Activated T-cell treated with anti-CD3 and anti-CD28 coated beads, Interleukin-2, amount 50 U/mL, for 4 hours (primary cell): Measurements from ENCODE around the gene AMPD1. TPM values are rescaled to one million over a fixed set of nuclear protein-coding genes. Genes with fewer than 3 reads are reported as not detected.

Source experiments
- ATAC-seq, 2 donors: fragments of 200-7000 bp; cut with Tn5 transposase; one replicate each; pipeline ENCODE4 v1.10.0; 2021
- DNase-seq: peaks from one replicate; pipeline ENCODE4 v3.0.0-alpha.2; 2020
- H3K27me3 Mint-ChIP-seq: one replicate; pipeline ENCODE4 v1.8.0; 2021; ENCODE audit warnings: low read depth, mixed read lengths
- H3K36me3 Mint-ChIP-seq: one replicate; pipeline ENCODE4 v1.8.0; 2022; ENCODE audit warnings: mixed read lengths; ENCODE audit not compliant: insufficient read depth
- H3K4me1 Mint-ChIP-seq: one replicate; pipeline ENCODE4 v1.8.0; 2021; ENCODE audit warnings: low read depth, mixed read lengths
- H3K4me3 Mint-ChIP-seq: one replicate; pipeline ENCODE4 v1.8.0; 2021; ENCODE audit warnings: mild to moderate bottlenecking, moderate library complexity, mixed read lengths
- H3K9me3 Mint-ChIP-seq: one replicate; pipeline ENCODE4 v1.8.0; 2021; ENCODE audit warnings: mixed read lengths
- total RNA-seq, 3 donors: library from RNA; stranded (reverse); gene quantifications; one replicate each; pipeline ENCODE4 v1.2.1, GENCODE V29; 2021

AMPD1 gene
- total RNA-seq, 3 donors from 2014 or later, result not detected

DNA sequence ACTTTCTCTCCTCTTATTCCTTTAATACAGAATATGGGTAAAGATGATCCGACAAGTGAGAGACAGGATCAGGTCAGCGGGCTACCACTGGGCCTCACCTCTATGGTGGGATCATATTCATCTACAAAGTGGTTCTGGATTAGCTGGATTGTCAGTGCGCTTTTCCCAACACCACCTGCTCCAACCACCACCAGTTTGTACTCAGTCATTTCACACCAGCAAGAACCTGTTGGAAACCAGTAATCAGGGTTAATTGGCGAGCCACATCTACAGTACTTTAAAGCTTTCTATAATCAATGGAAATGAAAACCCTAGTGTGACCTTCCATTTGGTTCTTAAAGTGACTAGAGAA, 20.6 kb upstream of the AMPD1 start:
- ATAC-seq (no peak), DNase-seq (no peak)
- Mint-ChIP-seq H3K9me3 (no peaks in the 10 kb centered on the region), H3K27me3 (no peaks in the 10 kb centered on the region), H3K4me3 (peak overlapping the region; percentile 96), H3K4me1 (peaks cover 26% of the 10 kb centered on the region), H3K36me3 (peaks cover 47% of the 10 kb centered on the region)

DNA sequence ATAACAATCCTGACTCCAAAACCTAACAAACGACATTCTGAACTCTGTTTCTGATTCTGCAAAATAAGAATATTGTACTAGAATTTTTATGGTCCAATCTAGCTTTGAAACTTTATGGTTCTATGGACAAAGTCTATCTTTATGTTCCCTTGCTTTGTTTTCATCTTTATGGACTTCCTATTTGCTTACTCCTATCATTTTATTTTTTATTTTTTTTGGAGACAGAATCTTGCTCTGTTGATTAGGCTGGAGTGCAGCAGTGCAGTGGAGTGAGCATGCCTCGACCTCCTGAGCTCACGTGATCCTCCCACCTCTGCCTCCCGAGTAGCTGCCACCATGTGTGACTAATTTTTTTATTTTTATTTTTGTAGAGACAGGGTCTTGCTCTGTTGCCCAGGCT, 17.6 kb upstream of the AMPD1 start:
- DNase-seq, result no peak
- Mint-ChIP-seq H3K36me3 (peaks cover 34% of the 10 kb centered on the region), H3K9me3 (no peaks in the 10 kb centered on the region), H3K4me3 (no peak overlapping the region), H3K27me3 (no peaks in the 10 kb centered on the region), H3K4me1 (peaks cover 17% of the 10 kb centered on the region)
- no peak for ATAC-seq

DNA sequence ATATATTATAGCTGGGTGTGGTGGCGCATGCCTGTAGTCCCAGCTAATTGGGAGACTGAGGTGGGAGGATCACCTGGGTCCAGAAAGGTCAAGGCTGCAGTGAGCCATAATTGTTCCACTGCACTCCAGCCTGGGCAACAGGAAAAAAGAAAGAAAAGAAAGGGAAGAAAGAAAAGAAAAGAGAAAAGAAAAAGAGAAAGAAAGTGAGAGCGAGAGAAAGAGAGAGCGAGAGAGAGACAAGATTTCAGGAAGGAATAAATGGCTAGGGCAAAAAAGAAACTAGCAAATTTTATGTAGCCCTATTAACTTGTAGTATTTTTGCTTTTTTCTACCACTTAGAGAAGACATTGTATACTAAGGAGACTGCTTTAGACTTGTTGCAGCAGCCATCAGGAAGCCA, 15.0 kb upstream of the AMPD1 start:
- ATAC-seq (no peak), DNase-seq (no peak)
- Mint-ChIP-seq H3K9me3 (no peaks in the 10 kb centered on the region), H3K4me3 (no peak overlapping the region), H3K27me3 (no peaks in the 10 kb centered on the region), H3K36me3 (peaks cover 33% of the 10 kb centered on the region), H3K4me1 (peaks cover 7% of the 10 kb centered on the region)

DNA sequence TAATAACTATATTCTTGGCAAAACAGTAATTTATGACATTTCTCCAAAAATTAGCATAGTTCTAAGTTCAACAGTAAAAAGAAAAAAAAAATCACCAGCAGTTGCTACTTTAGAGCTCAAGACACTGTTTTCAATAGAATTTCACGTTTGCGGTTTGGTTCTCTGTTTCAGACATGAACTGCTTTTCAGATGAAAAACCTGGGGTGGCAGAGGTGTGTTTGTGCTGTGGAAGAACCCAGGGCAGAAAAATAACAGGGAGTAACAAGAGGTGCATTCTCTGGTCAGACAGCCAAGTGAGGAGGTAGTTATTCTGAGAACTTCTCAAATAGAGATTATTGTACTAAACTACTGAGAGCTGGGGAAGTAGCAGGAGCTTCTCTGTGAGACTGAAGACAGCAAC, 12.3 kb upstream of the AMPD1 start:
- Mint-ChIP-seq H3K27me3 (no peaks in the 10 kb centered on the region), H3K9me3 (no peaks in the 10 kb centered on the region), H3K4me1 (no peaks in the 10 kb centered on the region), H3K36me3 (peaks cover 32% of the 10 kb centered on the region), H3K4me3 (no peak overlapping the region)
- DNase-seq (no peak), ATAC-seq (no peak)

DNA sequence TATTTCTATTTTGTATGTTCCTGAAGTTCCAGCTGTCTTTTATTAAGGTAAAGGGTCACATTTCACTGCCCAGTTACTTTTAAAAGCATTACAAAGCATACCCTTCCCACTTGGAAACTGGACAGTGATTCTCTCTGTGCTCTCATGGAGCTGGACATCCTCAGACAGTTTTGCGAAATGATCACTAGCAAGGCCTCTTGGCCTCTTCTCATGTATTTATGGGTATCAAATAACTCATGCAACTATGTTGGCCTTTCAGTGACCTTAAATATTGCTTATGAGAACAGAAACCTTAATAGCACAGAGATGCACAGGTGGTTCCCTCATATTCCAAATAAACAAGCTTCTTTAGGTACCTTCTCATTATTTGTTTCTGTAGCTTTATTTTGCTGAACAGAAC, 7.9 kb upstream of the AMPD1 start:
- no peak for DNase-seq
- no peak overlapping the region for H3K4me3 Mint-ChIP-seq
- H3K4me1 Mint-ChIP-seq, result no peaks in the 10 kb centered on the region
- H3K9me3 Mint-ChIP-seq, result no peaks in the 10 kb centered on the region
- ATAC-seq, result no peak
- H3K36me3 Mint-ChIP-seq, result peaks cover 13% of the 10 kb centered on the region
- no peaks in the 10 kb centered on the region for H3K27me3 Mint-ChIP-seq

DNA sequence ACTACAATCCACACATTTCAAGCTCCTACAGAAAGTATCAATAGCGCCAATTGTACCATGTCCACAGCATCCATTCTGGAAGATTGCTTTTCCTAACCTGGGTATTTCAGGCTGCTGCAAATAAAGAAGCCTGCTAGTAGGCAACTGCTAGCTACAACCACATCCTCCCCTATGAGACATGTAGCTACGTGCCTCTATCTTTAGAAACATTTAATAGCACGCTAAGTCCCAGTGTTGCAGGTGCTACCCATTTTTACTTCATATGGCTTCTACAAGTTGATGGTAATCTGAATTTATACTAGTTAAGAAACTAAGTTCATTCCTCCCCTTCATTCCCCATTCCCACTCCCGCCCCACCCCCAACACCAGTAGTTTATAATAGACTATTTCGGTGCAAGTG, 7.4 kb upstream of the AMPD1 start:
- Mint-ChIP-seq H3K9me3 (no peaks in the 10 kb centered on the region), H3K27me3 (no peaks in the 10 kb centered on the region), H3K4me3 (no peak overlapping the region), H3K36me3 (peaks cover 11% of the 10 kb centered on the region), H3K4me1 (no peaks in the 10 kb centered on the region)
- ATAC-seq (no peak), DNase-seq (no peak)

DNA sequence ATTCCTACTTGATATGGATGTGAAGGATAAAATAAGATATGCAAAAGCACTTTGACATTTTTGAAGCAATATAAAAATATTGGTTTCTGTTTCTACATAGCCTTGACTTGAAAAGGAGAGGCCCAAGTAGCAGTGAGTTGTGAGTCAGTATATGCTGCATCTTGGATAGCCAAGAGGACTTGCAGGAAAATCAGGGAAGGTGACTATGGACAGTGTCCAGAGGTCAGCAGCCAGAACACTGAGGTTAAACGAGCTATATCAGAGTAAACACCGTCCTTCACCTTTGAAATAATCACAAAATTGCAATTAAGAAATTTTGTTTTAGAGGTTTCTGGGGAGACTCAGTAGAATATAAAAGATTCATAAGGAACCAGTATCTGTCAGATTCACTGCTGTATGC, 6.6 kb upstream of the AMPD1 start:
- DNase-seq, result no peak
- Mint-ChIP-seq H3K4me1 (no peaks in the 10 kb centered on the region), H3K4me3 (no peak overlapping the region)

DNA sequence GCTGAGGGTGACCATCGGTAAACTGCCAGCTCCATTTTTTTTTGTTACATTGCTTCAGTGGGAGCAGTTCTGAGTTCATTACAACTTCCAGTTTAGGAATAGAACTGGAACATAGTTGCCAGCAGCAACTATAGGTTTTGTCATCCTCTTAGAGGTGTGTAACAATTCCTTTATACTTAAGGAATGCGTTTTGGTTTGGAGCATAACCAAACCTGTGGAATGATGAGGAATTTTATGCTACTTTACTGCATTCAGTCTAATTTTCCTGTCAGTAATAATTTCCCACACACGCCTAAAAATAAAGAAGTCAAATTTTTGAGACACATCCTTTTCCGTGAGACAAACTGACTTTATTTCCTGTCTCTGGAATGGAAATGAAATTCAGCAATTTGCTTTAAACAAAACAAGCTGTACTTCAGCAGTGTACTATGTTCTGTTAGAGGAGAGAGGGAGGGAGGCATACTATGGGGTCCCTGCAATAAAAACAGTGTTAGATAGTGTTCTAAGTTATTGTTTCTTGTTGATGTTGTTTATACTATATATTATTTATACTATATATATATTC, 4.8 kb upstream of the AMPD1 start:
- H3K4me1 Mint-ChIP-seq, result no peaks in the 10 kb centered on the region
- peaks cover 7% of the 10 kb centered on the region for H3K27me3 Mint-ChIP-seq
- H3K36me3 Mint-ChIP-seq, result peaks cover 6% of the 10 kb centered on the region
- DNase-seq (no peak), ATAC-seq (no peak)
- H3K9me3 Mint-ChIP-seq, result no peaks in the 10 kb centered on the region
- no peak overlapping the region for H3K4me3 Mint-ChIP-seq

More for the DNA sequence above, 6.6 kb upstream of the AMPD1 start:
- H3K9me3 Mint-ChIP-seq, result no peaks in the 10 kb centered on the region
- peaks cover 7% of the 10 kb centered on the region for H3K36me3 Mint-ChIP-seq
- ATAC-seq, result no peak
- H3K27me3 Mint-ChIP-seq, result peaks cover 5% of the 10 kb centered on the region

DNA sequence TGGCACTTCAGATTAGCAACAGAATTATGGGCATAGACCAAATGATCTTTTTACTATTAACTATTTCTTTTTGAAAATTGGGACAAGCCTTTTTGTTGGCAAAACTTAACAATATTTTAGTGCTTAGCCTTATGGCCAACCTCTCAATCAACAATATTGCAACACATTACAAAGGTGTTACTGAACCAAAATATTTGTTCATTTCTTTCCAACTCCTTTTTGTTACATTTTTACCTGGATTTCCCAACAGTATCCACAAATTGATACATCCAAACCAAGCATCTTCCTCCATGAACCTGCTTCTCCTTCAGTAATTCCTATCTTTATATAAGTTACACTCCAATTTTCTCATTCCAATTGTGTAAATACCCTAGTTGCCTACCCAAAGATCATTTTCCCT, 1.5 kb upstream of the AMPD1 start:
- ATAC-seq (no peak), DNase-seq (no peak)
- no peaks in the 10 kb centered on the region for H3K36me3 Mint-ChIP-seq
- H3K4me1 Mint-ChIP-seq, result no peaks in the 10 kb centered on the region
- H3K4me3 Mint-ChIP-seq, result no peak overlapping the region
- peaks cover 11% of the 10 kb centered on the region for H3K27me3 Mint-ChIP-seq
- H3K9me3 Mint-ChIP-seq, result no peaks in the 10 kb centered on the region

DNA sequence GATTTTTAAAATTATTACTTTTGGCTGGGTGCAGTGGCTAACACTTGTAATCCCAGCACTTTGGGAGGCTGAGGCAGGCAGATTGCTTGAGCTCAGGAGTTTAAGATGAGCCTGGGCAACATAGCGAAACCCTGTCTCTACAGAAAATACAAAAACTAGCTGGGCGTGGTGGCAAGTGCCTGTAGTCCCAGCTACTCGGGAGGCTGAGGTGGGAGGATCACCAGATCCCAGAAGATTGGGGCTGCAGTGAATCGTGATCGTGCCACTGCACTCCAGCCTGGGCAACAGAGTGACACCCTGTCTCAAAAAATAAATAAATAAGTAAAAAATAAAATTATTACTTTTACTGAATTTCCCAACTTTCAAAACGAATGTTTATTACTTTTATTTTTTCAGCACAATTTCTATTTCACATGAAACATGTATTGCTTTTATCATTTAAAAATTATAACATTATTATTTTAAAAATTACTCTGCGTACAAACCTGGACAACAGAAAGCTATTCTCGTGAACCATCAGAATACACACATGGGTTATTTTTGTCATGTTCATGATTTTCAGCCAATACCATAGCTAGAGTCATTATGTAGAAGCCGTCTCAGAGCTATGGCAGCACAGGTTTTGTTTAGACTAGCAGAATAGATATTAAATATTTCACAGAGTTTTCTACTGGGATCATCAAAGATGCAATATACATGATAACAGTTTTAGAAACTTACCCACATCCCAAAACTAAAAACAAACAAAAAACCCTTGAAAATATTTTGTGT, 621 bp downstream of the AMPD1 start:
- Mint-ChIP-seq H3K27me3 (peaks cover 15% of the 10 kb centered on the region), H3K36me3 (no peaks in the 10 kb centered on the region), H3K4me3 (no peak overlapping the region), H3K9me3 (no peaks in the 10 kb centered on the region), H3K4me1 (no peaks in the 10 kb centered on the region)
- ATAC-seq (no peak), DNase-seq (no peak)

DNA sequence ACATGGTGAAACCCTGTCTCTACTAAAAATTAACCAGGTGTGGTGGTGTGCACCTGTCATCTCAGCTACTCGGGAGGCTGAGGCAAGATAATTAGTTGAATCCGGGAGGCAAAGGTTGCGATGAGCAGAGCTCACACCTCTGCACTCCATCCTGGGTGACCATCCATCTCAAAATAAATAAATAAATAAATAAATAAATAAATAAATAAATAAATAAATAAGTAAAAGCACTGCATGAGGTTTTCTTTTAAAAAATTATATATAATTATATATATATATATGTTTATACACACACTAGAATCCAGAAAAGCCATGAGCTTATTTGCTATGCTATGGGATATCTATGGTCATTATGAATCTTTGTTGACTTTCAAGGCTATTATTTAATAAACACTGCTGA, 2.4 kb downstream of the AMPD1 start:
- Mint-ChIP-seq H3K4me1 (no peaks in the 10 kb centered on the region), H3K9me3 (no peaks in the 10 kb centered on the region), H3K36me3 (no peaks in the 10 kb centered on the region), H3K4me3 (no peak overlapping the region), H3K27me3 (peaks cover 23% of the 10 kb centered on the region)
- ATAC-seq, result no peak
- no peak for DNase-seq

DNA sequence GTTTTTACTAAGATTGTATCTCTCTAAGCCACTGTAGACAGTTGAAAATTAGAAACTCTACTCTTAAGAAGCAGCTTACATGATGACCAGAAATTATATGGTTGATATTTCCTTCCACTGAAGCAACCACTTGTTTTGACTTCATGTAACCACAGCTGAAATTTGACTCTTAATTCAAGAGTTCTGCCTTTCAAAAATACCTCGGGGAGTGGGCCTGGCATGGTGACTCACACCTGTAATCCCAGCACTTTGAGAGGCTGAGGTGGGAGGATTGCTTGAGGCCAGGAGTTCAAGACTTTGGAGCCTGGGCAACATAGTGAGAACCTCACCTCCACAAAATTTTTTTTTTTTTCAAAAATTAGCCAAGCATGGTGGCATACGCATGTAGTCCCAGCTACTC, 4.3 kb downstream of the AMPD1 start:
- Mint-ChIP-seq H3K36me3 (no peaks in the 10 kb centered on the region), H3K27me3 (peaks cover 31% of the 10 kb centered on the region), H3K4me3 (no peak overlapping the region), H3K9me3 (no peaks in the 10 kb centered on the region), H3K4me1 (no peaks in the 10 kb centered on the region)
- ATAC-seq (no peak), DNase-seq (no peak)

DNA sequence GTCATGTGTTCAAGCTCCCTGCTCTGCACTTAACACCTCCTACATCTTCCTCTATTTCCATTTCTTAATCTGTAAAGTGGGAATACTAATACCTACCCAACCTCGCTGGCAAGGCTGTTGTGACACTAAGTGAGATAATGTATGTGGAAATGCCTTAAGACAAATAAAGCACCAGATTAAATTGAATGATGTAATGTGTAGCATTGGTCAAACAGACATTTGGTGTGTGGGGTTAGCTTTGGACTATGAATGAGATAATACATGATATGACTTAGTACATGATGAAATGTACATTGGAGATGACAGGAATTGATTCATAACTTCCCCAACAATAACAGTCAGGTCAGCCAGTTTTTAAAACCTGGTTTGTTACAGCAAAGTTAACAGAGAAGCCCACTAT, 5.2 kb downstream of the AMPD1 start:
- Mint-ChIP-seq H3K36me3 (no peaks in the 10 kb centered on the region), H3K9me3 (no peaks in the 10 kb centered on the region), H3K27me3 (peaks cover 36% of the 10 kb centered on the region), H3K4me1 (no peaks in the 10 kb centered on the region), H3K4me3 (no peak overlapping the region)
- no peak for ATAC-seq
- no peak for DNase-seq

DNA sequence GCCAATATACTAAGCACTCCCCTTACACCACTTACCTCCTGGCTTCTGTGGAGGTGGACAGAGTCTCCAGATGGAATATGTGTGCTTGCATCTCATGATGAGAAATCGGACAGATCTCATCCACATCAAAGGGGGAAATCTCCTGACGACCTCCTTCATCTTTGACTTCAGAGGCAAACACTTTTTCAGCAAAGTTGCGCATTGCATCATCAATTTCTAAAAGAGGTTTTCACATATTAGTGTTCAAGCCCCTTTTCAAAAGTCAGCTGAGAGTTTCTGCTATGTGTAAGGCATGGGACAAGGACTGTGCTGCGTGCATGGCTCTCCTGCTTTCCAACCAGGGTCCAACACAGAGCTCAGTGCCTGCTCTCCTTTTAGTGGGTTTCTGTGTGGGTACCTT, 6.8 kb downstream of the AMPD1 start:
- no peaks in the 10 kb centered on the region for H3K36me3 Mint-ChIP-seq
- peaks cover 38% of the 10 kb centered on the region for H3K27me3 Mint-ChIP-seq
- no peaks in the 10 kb centered on the region for H3K9me3 Mint-ChIP-seq
- H3K4me1 Mint-ChIP-seq, result no peaks in the 10 kb centered on the region
- no peak for ATAC-seq
- DNase-seq, result no peak
- no peak overlapping the region for H3K4me3 Mint-ChIP-seq

DNA sequence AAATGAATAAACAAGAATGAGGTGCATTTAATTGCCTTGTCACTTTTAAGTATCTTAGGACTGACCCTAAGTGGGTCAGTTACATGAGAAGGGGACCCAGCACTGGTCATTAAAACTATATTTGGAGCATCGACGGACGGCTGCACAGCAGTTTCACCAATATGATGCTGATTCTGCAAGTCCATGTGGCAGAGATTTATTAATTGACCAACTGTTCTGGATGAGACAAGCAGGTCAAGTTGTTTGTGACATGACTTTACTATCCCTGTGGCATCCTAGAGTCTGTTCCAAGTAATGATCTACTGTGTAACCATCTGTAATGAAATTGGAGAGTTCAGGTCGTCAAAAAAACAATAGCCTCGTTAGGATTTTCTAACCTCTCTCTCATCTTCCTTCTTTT, 9.5 kb downstream of the AMPD1 start:
- DNase-seq (no peak), ATAC-seq (no peak)
- Mint-ChIP-seq H3K4me3 (no peak overlapping the region), H3K27me3 (peaks cover 36% of the 10 kb centered on the region), H3K9me3 (no peaks in the 10 kb centered on the region), H3K4me1 (no peaks in the 10 kb centered on the region), H3K36me3 (no peaks in the 10 kb centered on the region)
